Glutamatergic neuron (in vitro differentiated cells): ENCODE data around the gene MRPL43. TPM values are rescaled to one million over a fixed set of nuclear protein-coding genes. Genes with fewer than 3 reads are reported as not detected.

ENCODE experiments used
- DNase-seq: peaks from one replicate; pipeline ENCODE4 v3.0.0; 2022
- H3K27ac Mint-ChIP-seq: one replicate; pipeline ENCODE4 v1.8.0; 2020; ENCODE audit warnings: mild to moderate bottlenecking, mixed read lengths, inconsistent platforms; ENCODE audit not compliant: unreplicated experiment
- H3K27me3 Mint-ChIP-seq: one replicate; pipeline ENCODE4 v1.8.0; 2020; ENCODE audit warnings: mild to moderate bottlenecking, moderate library complexity, mixed read lengths, inconsistent platforms; ENCODE audit not compliant: unreplicated experiment
- H3K36me3 Mint-ChIP-seq: one replicate; pipeline ENCODE4 v1.8.0; 2020; ENCODE audit warnings: mild to moderate bottlenecking, mixed read lengths, inconsistent platforms; ENCODE audit not compliant: unreplicated experiment
- H3K4me1 Mint-ChIP-seq: one replicate; pipeline ENCODE4 v1.8.0; 2020; ENCODE audit warnings: mild to moderate bottlenecking, low read depth, mixed read lengths, inconsistent platforms; ENCODE audit not compliant: unreplicated experiment
- H3K4me3 Mint-ChIP-seq: one replicate; pipeline ENCODE4 v1.8.0; 2020; ENCODE audit warnings: mild to moderate bottlenecking, mixed read lengths, inconsistent platforms; ENCODE audit not compliant: unreplicated experiment
- H3K9me3 Mint-ChIP-seq: one replicate; pipeline ENCODE4 v1.8.0; 2020; ENCODE audit warnings: mild to moderate bottlenecking, moderate library complexity, mixed read lengths, inconsistent platforms; ENCODE audit not compliant: unreplicated experiment
- CTCF ChIP-seq: fragments of 200-600 bp; sonication (generic); IDR thresholded peaks from one replicate; pipeline ENCODE4 v1.5.0; 2021; ENCODE audit not compliant: partially characterized antibody, unreplicated experiment
- total RNA-seq: library from RNA; stranded (reverse); fragmentation: NEBNext Ultra II Directional; extraction: Animal tissue kit (Norgen Biotek cat#: 25700); gene quantifications from one replicate; pipeline ENCODE4 v1.2.1, GENCODE V29; 2021; ENCODE audit not compliant: unreplicated experiment

Gene MRPL43
- total RNA-seq, 1 donor from 2014 or later, result 58.2 TPM

- peak; percentile 86 for TF ChIP-seq CTCF
- Mint-ChIP-seq H3K9me3 (peaks cover 12% of the 10 kb centered on the region), H3K4me3 (peak overlapping the region; percentile 53), H3K36me3 (no peaks in the 10 kb centered on the region), H3K27me3 (peaks cover 14% of the 10 kb centered on the region), H3K27ac (peak overlapping the region; percentile 14), H3K4me1 (peaks cover 8% of the 10 kb centered on the region)
- DNase-seq, result peak; percentile 97
These were observed 31.5 kb upstream of the MRPL43 start for GRCh38 chr10:101018600-101019439.

- H3K9me3 Mint-ChIP-seq, result peaks cover 16% of the 10 kb centered on the region
- no peaks in the 10 kb centered on the region for H3K36me3 Mint-ChIP-seq
- peaks cover 14% of the 10 kb centered on the region for H3K27me3 Mint-ChIP-seq
- H3K4me1 Mint-ChIP-seq, result peaks cover 13% of the 10 kb centered on the region
- peak overlapping the region; percentile 14 for H3K27ac Mint-ChIP-seq
- TF ChIP-seq CTCF, result no peak
- DNase-seq, result peak; percentile 46
- H3K4me3 Mint-ChIP-seq, result peak overlapping the region; percentile 53
These were observed 30.9 kb upstream of the MRPL43 start for GRCh38 chr10:101018118-101018599.

- Mint-ChIP-seq H3K4me1 (peaks cover 18% of the 10 kb centered on the region), H3K4me3 (no peak overlapping the region), H3K27me3 (peaks cover 16% of the 10 kb centered on the region), H3K27ac (no peak overlapping the region), H3K9me3 (peaks cover 18% of the 10 kb centered on the region), H3K36me3 (no peaks in the 10 kb centered on the region)
- no peak for TF ChIP-seq CTCF
- DNase-seq, result no peak
These were observed 29.5 kb upstream of the MRPL43 start for GRCh38 chr10:101016814-101017213.

GRCh38 chr10:101015582-101015973 lies 28.3 kb upstream of the MRPL43 start:
- no peak for DNase-seq
- H3K9me3 Mint-ChIP-seq, result peaks cover 19% of the 10 kb centered on the region
- peaks cover 18% of the 10 kb centered on the region for H3K4me1 Mint-ChIP-seq
- H3K36me3 Mint-ChIP-seq, result no peaks in the 10 kb centered on the region
- no peak overlapping the region for H3K4me3 Mint-ChIP-seq
- no peak for TF ChIP-seq CTCF
- no peak overlapping the region for H3K27ac Mint-ChIP-seq
- H3K27me3 Mint-ChIP-seq, result peaks cover 16% of the 10 kb centered on the region

- H3K36me3 Mint-ChIP-seq, result no peaks in the 10 kb centered on the region
- DNase-seq, result no peak
- peaks cover 19% of the 10 kb centered on the region for H3K9me3 Mint-ChIP-seq
- H3K4me1 Mint-ChIP-seq, result peaks cover 18% of the 10 kb centered on the region
- no peak for TF ChIP-seq CTCF
- no peak overlapping the region for H3K4me3 Mint-ChIP-seq
- peaks cover 16% of the 10 kb centered on the region for H3K27me3 Mint-ChIP-seq
- no peak overlapping the region for H3K27ac Mint-ChIP-seq
These were observed 27.8 kb upstream of the MRPL43 start for GRCh38 chr10:101014966-101015581.
